H9 (cell line): ENCODE results near the gene GABBR2. TPM values are rescaled to one million over a fixed set of nuclear protein-coding genes. Genes with fewer than 3 reads are reported as not detected.

Source experiments
- DNase-seq: peaks from one replicate; pipeline ENCODE4 v3.0.0-alpha.2; 2017
- H2AFZ ChIP-seq: one replicate; pipeline ENCODE4 v1.6.1; 2013; ENCODE audit warnings: mild to moderate bottlenecking, low read length, control low read depth, moderate library complexity
- H2AK5ac ChIP-seq: 2 replicates; pipeline ENCODE4 v1.6.1; 2013; ENCODE audit warnings: low read length, control low read depth, mixed read lengths; ENCODE audit not compliant: insufficient read length
- H2BK120ac ChIP-seq: one replicate; pipeline ENCODE4 v1.6.1; 2013; ENCODE audit warnings: low read depth, mild to moderate bottlenecking, low read length, control low read depth, inconsistent platforms; ENCODE audit not compliant: poor library complexity, severe bottlenecking
- H2BK12ac ChIP-seq: 2 replicates; pipeline ENCODE4 v1.6.1; 2013; ENCODE audit warnings: low read length, control low read depth, mixed read lengths, low read depth; ENCODE audit not compliant: insufficient read length
- H2BK15ac ChIP-seq: 2 replicates; pipeline ENCODE4 v1.6.1; 2013; ENCODE audit warnings: low read depth, low read length, control low read depth
- H2BK20ac ChIP-seq: one replicate; pipeline ENCODE4 v1.6.1; 2013; ENCODE audit warnings: low read depth, mild to moderate bottlenecking, low read length, control low read depth, inconsistent platforms; ENCODE audit not compliant: poor library complexity, severe bottlenecking
- H2BK5ac ChIP-seq: 2 replicates; pipeline ENCODE4 v1.6.1; 2013; ENCODE audit warnings: low read length, control low read depth, mixed read lengths; ENCODE audit not compliant: insufficient read length
- H3K14ac ChIP-seq: 2 replicates; pipeline ENCODE4 v1.6.1; 2013; ENCODE audit warnings: low read length, control low read depth; ENCODE audit not compliant: insufficient read depth
- H3K18ac ChIP-seq: 2 replicates; pipeline ENCODE4 v1.6.1; 2013; ENCODE audit warnings: low read depth, mild to moderate bottlenecking, mixed read lengths, low read length, control low read depth; ENCODE audit not compliant: insufficient read length
- H3K23ac ChIP-seq: 2 replicates; pipeline ENCODE4 v1.6.1; 2013; ENCODE audit warnings: low read length, control low read depth, mixed read lengths, low read depth; ENCODE audit not compliant: insufficient read length
- H3K23me2 ChIP-seq: 2 replicates; pipeline ENCODE4 v1.6.1; 2013; ENCODE audit warnings: low read depth, mild to moderate bottlenecking, mixed read lengths, low read length, control low read depth; ENCODE audit not compliant: insufficient read length, poor library complexity, severe bottlenecking
- H3K27ac ChIP-seq: 2 replicates; pipeline ENCODE4 v1.5.1; 2013; ENCODE audit warnings: low read length, control low read depth, mixed read lengths, low read depth; ENCODE audit not compliant: insufficient read length
- H3K27me3 ChIP-seq: 2 replicates; pipeline ENCODE4 v1.6.1; 2013; ENCODE audit warnings: low read length, control low read depth, inconsistent platforms; ENCODE audit not compliant: insufficient read depth
- H3K4ac ChIP-seq: 2 replicates; pipeline ENCODE4 v1.6.1; 2013; ENCODE audit warnings: low read depth, mild to moderate bottlenecking, control low read depth, inconsistent platforms, low read length, moderate library complexity
- H3K4me1 ChIP-seq: 2 replicates; pipeline ENCODE4 v1.6.1; 2013; ENCODE audit warnings: low read length, control low read depth, inconsistent platforms; ENCODE audit not compliant: insufficient read depth
- H3K4me2 ChIP-seq: 2 replicates; pipeline ENCODE4 v1.6.1; 2013; ENCODE audit warnings: low read length, control low read depth, mixed read lengths; ENCODE audit not compliant: insufficient read length, insufficient read depth
- H3K56ac ChIP-seq: 2 replicates; pipeline ENCODE4 v1.6.1; 2013; ENCODE audit warnings: low read depth, mild to moderate bottlenecking, mixed read lengths, low read length, control low read depth; ENCODE audit not compliant: insufficient read length
- H3K79me1 ChIP-seq: 2 replicates; pipeline ENCODE4 v1.6.1; 2013; ENCODE audit warnings: low read depth, mild to moderate bottlenecking, moderate library complexity, low read length, control low read depth, inconsistent platforms; ENCODE audit not compliant: insufficient read depth, poor library complexity, severe bottlenecking
- H3K79me2 ChIP-seq: 2 replicates; pipeline ENCODE4 v1.6.1; 2013; ENCODE audit warnings: low read length, control low read depth, inconsistent platforms; ENCODE audit not compliant: insufficient read depth
- H3K9ac ChIP-seq: 2 replicates; pipeline ENCODE4 v1.6.1; 2013; ENCODE audit warnings: low read length, control low read depth, mixed read lengths; ENCODE audit not compliant: insufficient read length; ENCODE audit errors: extremely low read depth
- H3K9me3 ChIP-seq: one replicate; pipeline ENCODE4 v1.6.1; 2013; ENCODE audit warnings: low read depth, low read length, inconsistent platforms; ENCODE audit not compliant: control insufficient read depth
- H3T11ph ChIP-seq: one replicate; pipeline ENCODE4 v1.6.1; 2013; ENCODE audit warnings: mild to moderate bottlenecking, low read length, control low read depth, inconsistent platforms
- H4K20me1 ChIP-seq: one replicate; pipeline ENCODE4 v1.6.1; 2013; ENCODE audit not compliant: control insufficient read depth, insufficient read length, insufficient read depth
- H4K5ac ChIP-seq: 2 replicates; pipeline ENCODE4 v1.6.1; 2013; ENCODE audit warnings: low read depth, mild to moderate bottlenecking, mixed read lengths, low read length, control low read depth; ENCODE audit not compliant: insufficient read length
- H4K8ac ChIP-seq: replicated peaks from 2 replicates; pipeline ENCODE4 v1.6.1; 2013; ENCODE audit warnings: low read length, control low read depth, mixed read lengths, low read depth; ENCODE audit not compliant: insufficient read length
- H4K91ac ChIP-seq: 2 replicates; pipeline ENCODE4 v1.6.1; 2013; ENCODE audit warnings: low read depth, mild to moderate bottlenecking, moderate library complexity, mixed read lengths, low read length, control low read depth; ENCODE audit not compliant: insufficient read length
- H3K27ac Mint-ChIP-seq, 3 experiments: 2 replicates in 2 of 3; 3 replicates in 1 of 3; pipeline ENCODE4 v1.8.0; 2020 to 2021; ENCODE audit warnings: mixed read lengths in 3 of 3, mild to moderate bottlenecking in 1 of 3, moderate library complexity in 1 of 3
- H3K27me3 Mint-ChIP-seq: 2 replicates; pipeline ENCODE4 v1.8.0; 2021; ENCODE audit warnings: low read depth, mild to moderate bottlenecking, moderate library complexity, mixed read lengths
- H3K36me3 Mint-ChIP-seq, 3 experiments: 2 replicates in 2 of 3; 3 replicates in 1 of 3; pipeline ENCODE4 v1.8.0; 2020 to 2021; ENCODE audit warnings: low read depth in 3 of 3, mixed read lengths in 3 of 3; ENCODE audit not compliant: insufficient read depth in 1 of 3
- H3K4me1 Mint-ChIP-seq, 2 experiments: 2 replicates each; pipeline ENCODE4 v1.8.0; 2020; ENCODE audit warnings: mixed read lengths in 2 of 2
- H3K4me3 Mint-ChIP-seq, 2 experiments: 2 replicates in 1 of 2; 3 replicates in 1 of 2; pipeline ENCODE4 v1.8.0; 2020 to 2021; ENCODE audit warnings: mild to moderate bottlenecking in 2 of 2, mixed read lengths in 2 of 2, moderate library complexity in 1 of 2
- H3K9me3 Mint-ChIP-seq, 2 experiments: 2 replicates in 1 of 2; 3 replicates in 1 of 2; pipeline ENCODE4 v1.8.0; 2020; ENCODE audit warnings: mild to moderate bottlenecking in 2 of 2, mixed read lengths in 2 of 2, moderate library complexity in 1 of 2
- CTCF ChIP-seq: fragments of 200-600 bp; sonication (generic); conservative IDR thresholded peaks from 3 replicates; pipeline ENCODE4 v1.8.0; 2021; ENCODE audit warnings: antibody characterized with exemption, mild to moderate bottlenecking
- WGBS: extraction: QIAGEN DNeasy Blood & Tissue Kit; methylation state at CpG from one replicate; pipeline ENCODE4 v1.1.7; 2013; ENCODE audit warnings: missing lambda C conversion rate, low lambda C conversion rate, mixed read lengths; ENCODE audit not compliant: insufficient read length; ENCODE audit errors: extremely low coverage; 5-methylcytosine and 5-hydroxymethylcytosine counted together
- total RNA-seq: library from RNA; stranded (reverse); gene quantifications from 2 replicates; pipeline ENCODE4 v1.2.1, GENCODE V29; 2021

The GABBR2 gene
- total RNA-seq, 1 experiment from 2014 or later: 0.66 TPM

GRCh38 chr9:98590101-98590500 is 118.6 kb downstream of the GABBR2 start:
- peaks cover 7% of the 10 kb centered on the region for H3K27me3 Mint-ChIP-seq
- no peak overlapping the region for H2AFZ ChIP-seq
- no peaks in the 10 kb centered on the region for H3K79me2 ChIP-seq
- no peak overlapping the region for H3K23ac ChIP-seq
- no peak for DNase-seq
- H2BK5ac ChIP-seq: no peak overlapping the region
- no peak overlapping the region for H3K4me2 ChIP-seq
- no peak for TF ChIP-seq CTCF
- H2BK20ac ChIP-seq: no peak overlapping the region
- WGBS: no CpG with 5 or more reads among the region's 3 CpGs
- H3K18ac ChIP-seq: no peak overlapping the region
- no peaks in the 10 kb centered on the region for H3K9me3 ChIP-seq
- H3K23me2 ChIP-seq: no peaks in the 10 kb centered on the region
- H3K56ac ChIP-seq: no peak overlapping the region
- no peak overlapping the region for H3K14ac ChIP-seq
- H2BK15ac ChIP-seq: no peak overlapping the region
- H3K79me1 ChIP-seq: no peaks in the 10 kb centered on the region
- H2BK12ac ChIP-seq: no peak overlapping the region
- H3K27me3 ChIP-seq: no peaks in the 10 kb centered on the region
- H2AK5ac ChIP-seq: no peak overlapping the region
- no peaks in the 10 kb centered on the region for H4K20me1 ChIP-seq
- no peak overlapping the region for H3K4me3 Mint-ChIP-seq
- H3K27ac Mint-ChIP-seq: no peak overlapping the region
- H3K4ac ChIP-seq: no peak overlapping the region
- H2BK120ac ChIP-seq: no peak overlapping the region
- H3T11ph ChIP-seq: no peak overlapping the region
- no peaks in the 10 kb centered on the region for H3K4me1 ChIP-seq
- no peaks in the 10 kb centered on the region for H3K4me1 Mint-ChIP-seq
- no peak overlapping the region for H4K91ac ChIP-seq
- no peak overlapping the region for H4K8ac ChIP-seq
- H4K5ac ChIP-seq: no peak overlapping the region
- H3K27ac ChIP-seq: no peak overlapping the region
- no peaks in the 10 kb centered on the region for H3K9me3 Mint-ChIP-seq
- H3K36me3 Mint-ChIP-seq: no peaks in the 10 kb centered on the region
- no peak overlapping the region for H3K9ac ChIP-seq
